Stimulated activated CD4-positive, alpha-beta T cell treated with anti-CD3 and anti-CD28 coated beads, Interleukin-15, amount 100 ng/mL, for 1 hour (primary cell): ENCODE results near the gene SAMD11.
"Not testable (repeated sequence)": the region's sequence is repeated elsewhere in the genome, so short reads cannot be mapped to it uniquely, and the experiment has no call there.

Experiments used
- DNase-seq, 2 donors: peaks; one replicate each; pipeline ENCODE4 v3.0.0-alpha.2; 2020; ENCODE audit warnings: low read depth in 1 of 2, low spot score in 1 of 2

SAMD11 gene, protein sequence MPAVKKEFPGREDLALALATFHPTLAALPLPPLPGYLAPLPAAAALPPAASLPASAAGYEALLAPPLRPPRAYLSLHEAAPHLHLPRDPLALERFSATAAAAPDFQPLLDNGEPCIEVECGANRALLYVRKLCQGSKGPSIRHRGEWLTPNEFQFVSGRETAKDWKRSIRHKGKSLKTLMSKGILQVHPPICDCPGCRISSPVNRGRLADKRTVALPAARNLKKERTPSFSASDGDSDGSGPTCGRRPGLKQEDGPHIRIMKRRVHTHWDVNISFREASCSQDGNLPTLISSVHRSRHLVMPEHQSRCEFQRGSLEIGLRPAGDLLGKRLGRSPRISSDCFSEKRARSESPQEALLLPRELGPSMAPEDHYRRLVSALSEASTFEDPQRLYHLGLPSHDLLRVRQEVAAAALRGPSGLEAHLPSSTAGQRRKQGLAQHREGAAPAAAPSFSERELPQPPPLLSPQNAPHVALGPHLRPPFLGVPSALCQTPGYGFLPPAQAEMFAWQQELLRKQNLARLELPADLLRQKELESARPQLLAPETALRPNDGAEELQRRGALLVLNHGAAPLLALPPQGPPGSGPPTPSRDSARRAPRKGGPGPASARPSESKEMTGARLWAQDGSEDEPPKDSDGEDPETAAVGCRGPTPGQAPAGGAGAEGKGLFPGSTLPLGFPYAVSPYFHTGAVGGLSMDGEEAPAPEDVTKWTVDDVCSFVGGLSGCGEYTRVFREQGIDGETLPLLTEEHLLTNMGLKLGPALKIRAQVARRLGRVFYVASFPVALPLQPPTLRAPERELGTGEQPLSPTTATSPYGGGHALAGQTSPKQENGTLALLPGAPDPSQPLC

DNA sequence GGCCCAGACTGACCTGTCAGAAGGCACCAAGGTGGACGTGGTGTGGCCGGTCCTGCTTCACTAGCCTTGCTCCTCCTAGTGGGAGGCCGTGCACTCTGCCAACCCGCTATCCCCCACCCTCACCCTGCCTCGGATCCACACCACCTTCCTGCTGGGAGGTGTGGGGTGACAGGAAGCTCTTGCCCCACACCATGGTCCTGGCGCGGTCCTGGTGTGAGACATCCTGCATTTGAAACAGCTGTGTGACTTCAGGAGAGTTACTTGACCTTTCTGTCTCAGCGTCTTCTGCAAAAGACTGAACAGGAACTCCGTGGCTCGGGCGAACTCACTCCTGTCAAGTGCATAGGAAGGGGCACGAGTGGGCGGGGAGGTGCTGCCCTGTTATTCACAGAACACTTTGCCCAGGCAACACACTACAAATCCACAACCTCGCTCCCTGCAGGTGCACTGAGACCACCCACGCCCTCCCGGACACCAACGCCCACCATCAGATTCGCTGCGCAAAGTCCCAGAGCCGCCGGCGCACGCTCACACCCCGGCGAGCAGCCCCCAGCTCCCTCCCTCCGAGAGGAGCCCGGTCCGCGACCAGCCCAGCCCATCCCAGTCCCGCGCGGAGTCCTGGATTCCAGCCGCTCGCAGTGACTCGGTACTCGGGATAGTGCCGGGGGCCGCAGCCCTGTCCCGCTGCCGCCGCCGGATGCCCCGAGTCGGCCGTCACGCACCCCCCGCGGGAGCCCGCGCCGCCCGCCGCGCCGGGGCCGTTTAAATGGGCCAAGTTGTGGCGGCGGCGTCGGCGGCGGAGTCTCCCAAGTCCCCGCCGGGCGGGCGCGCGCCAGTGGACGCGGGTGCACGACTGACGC lies at the start of gene SAMD11:
Gene SAMD11 (plus strand): TSS at position 793 of the 860 bp plus-strand sequence. CDS start 509 bp downstream, outside the sequence.
- DNase-seq: peak; percentile 44 to 58

DNA sequence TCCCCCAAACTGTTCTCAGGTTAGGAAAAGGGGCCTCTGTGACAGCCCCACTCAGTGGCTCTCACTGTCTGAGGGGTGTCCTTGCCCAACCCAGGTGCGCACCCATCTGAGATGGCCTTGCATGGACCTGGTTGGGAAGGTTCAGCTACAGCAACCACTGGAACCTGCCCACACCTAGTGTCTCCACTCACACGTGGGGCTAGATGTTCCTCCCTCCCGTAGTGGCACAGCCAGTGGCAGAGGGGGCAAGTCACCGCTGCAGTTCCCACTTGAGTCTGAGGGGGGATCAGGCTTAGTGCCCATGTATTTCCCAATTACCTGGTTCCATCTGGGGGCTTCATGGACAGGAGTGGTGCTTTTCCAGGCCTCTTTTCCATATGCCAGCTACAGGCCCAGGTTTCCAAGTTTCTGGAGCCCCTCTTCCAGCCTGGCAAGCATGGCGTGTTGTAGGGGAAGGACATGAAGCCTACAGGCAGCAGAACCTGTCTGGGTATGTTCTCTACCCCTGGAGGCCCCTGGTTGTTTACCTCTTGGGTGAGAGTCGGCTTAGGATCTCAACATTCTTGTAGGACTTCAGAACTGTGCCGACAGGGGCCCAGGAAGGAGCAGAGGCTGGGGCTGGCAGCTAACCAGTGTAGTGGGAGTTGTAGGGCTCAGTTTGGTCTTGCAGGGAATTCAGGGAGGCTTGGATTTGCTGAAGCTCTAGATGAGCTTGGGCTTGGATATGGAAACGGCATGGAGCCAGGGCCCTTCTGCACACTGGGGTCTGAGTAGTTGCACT lies 47.1 kb upstream of the SAMD11 start:
- not testable (repeated sequence) for DNase-seq

DNA sequence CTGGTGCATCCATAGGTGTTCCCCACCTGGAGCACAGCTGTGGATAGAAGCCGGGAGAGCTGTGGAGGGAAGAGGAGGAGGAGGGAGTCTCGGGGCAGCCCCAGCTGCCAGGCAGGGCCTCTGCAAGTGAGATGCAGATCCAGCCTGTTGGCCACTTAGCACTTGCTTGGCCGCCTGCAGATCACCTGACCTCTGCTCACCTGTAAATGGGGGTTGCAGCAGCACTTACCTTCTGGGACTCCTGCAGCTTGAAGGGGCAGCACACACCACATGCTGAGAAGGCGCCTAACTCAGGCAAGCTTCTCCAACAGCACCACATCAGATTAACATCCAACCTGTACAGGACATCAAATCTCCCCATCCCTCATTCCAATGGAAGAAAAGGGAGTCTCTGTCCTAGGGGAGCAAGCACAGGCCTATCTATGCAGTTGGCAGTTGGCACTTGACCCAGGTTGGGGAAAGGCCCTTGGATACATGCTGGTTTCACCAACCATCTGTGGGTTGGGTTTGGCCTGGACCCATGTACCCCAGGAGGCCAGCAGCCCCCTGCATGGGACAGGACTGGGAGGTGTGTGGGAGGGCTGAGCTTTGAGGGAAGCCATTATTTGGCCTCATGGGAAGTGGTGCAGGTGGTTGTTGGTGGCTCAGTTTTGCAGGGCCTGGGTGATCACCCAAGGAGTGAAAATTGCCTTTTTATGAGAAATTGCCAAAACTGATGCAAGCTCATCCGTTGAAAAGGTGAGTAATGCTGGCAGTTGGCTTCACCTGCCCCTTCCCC lies 46.3 kb upstream of the SAMD11 start:
- not testable (repeated sequence) for DNase-seq

DNA sequence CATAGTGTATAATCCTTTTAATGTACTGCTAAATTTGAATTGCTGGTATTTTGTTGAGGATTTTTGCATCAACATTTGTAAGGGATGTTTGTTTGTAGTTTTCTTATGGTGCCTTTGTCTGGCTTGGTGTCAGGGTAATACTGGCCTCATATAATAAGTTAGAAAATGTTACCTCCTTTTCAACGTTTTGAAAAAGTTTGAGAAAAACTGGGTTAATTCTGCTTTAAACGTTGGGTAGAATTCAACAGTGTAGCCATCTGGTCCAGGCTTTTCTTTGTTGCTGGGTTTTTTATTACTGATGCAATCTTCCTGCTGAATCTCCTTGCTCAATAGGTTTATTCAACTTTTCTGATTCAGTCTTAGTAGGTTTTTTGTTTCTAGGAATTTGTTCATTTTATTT lies 43.2 kb upstream of the SAMD11 start:
- DNase-seq: not testable (repeated sequence)

DNA sequence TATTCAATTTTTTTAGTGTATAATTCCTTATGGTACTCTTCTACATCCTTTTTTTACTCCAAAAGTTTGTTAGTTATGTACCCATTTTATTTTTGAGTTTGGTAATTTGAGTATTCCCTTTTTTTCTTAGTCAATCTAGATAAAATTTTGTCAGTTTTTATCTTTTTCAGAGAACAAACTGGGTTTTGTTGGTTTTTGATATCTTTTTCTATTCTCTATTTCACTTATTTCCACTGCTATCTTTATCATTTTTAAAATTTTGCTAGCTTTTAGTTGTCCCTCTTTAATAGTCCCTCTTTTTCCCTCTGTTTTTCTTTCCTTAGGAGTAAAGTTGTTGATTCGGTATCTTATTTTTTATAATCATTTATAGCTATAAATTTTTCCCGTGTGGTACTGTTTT lies 42.8 kb upstream of the SAMD11 start:
- DNase-seq: not testable (repeated sequence)

DNA sequence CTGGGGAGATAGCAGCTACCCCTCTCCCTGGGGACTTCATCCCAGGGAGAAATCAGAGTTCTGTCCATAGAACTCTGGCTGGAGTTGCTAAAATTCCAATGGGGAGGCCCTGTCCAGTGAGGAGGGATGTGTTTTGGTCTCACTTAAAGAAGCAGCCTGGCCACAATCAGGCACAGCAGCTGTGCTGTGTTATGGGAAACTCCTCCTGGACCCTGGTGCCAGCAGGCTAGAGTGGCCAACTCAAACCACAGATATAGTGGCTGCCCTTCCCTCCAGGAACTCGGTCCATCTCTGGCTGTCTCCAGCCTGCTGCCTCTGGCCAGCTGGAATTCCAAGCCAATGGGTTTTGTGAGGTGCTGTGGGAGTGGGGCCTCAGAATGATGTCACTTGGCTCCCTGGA lies 37.4 kb upstream of the SAMD11 start:
- no peak for DNase-seq

DNA sequence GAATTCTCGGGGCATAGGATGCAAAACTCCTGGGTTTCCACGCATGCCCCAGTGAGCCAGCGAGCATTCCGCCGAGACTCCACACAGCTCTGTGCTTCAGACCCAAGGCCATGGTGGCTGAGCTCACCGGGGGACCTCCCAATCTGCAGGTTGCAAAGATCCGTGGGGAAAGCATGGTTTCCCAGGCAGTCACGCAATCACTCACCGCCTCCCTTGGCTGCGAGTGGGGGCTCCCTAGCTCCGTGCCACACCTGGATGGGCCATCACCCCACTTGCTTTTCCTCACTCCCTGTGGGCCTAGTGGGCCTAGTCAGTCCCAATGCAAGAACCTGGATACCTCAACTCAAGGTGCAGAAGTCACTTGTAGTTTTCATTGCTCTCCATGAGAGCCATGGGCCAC lies 37.0 kb upstream of the SAMD11 start:
- no peak for DNase-seq

DNA sequence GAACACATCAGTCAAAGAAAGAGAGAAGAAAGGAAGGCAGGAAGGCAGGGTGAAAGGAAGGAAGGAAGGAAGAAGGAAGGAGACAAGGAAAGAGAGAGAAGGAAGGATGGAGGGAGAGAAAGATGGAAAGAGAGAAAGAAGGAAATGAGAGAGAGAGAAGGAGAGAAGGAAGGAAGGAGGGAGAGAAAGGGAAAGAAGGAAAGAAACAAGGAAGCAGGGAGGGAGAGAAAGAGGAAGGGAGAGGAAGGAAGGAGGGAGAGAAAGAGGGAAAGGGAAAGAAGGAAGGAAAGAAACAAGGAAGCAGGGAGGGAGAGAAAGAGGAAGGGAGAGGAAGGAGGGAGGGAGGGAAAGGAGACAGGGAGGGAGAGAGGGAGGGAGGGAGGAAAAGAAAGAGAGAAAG lies 35.4 kb upstream of the SAMD11 start:
- DNase-seq: no peak

DNA sequence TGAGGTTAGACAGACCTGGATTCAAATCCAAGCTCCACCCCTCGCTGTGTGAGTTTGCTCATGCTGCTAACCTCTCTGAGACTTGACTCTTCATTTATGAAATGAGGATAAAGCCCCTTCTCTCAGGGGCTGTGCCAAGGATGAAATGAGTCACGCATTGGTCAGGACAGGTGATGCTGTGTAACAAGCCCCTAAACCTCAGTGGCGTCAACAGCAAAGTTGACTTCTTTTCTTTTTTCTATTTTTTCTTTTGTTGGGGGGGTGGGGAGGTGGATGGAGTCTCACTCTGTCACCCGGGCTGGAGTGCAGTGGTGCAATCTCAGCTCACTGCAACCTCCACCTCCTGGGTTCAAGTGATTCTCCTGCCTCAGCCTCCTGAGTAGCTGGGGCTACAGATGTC lies 33.9 kb upstream of the SAMD11 start:
- DNase-seq: not testable (repeated sequence)

DNA sequence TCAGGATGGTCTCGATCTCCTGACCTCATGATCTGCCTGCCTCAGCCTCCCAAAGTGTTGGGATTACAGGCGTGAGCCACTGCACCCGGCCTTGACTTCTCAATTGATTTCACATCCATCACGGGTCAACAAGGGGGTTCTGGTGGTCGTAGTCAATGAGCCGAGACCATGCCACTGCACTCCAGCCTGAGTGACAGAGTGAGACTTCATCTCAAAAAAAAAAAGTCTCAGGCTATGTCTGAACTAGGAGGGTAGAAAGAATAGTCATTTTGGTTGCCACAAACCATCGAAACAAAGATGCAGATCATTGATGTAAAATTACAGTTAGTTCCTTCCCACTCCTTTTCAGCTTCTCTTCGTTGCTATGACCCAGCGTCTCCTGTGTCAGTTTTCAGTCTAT lies 33.5 kb upstream of the SAMD11 start:
- DNase-seq: not testable (repeated sequence)

DNA sequence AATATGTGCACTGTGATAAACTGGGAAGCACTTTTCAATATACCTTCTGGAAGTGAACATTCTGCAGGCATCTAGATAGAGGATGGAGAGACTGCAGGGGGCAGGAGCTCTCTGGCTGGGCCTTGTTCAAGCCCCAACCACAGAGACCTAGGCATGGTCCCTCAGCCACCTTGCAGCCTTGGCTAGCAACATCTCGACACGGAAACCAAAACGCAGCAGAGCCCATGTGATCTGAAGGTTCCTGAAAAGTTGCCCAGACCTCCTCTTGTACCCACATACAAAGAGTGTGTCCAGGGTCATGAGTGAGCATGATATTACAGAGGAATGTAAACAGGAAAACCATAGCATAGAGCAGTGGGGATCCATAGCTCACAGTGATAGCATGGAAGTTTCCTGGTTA lies 33.1 kb upstream of the SAMD11 start:
- no peak for DNase-seq

DNA sequence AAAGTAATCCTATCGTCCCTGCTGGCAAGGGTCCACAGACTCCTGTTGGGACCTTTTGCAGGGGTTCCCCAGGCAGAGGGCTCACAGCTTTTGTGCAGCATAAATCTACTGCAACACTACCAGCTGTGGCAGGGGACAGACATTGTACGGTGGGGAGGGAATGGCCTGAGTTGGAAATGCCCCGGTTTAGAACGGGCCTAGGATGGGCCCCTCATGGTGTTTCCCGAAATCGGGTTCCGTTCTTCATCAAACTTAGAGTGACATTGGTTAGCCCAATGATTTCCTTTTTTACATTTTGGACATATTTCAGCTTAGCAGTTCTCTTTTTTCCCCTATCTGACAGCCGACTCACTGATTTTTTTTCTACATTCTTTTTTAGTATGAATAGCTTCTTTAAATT lies 26.5 kb upstream of the SAMD11 start:
- DNase-seq: no peak

DNA sequence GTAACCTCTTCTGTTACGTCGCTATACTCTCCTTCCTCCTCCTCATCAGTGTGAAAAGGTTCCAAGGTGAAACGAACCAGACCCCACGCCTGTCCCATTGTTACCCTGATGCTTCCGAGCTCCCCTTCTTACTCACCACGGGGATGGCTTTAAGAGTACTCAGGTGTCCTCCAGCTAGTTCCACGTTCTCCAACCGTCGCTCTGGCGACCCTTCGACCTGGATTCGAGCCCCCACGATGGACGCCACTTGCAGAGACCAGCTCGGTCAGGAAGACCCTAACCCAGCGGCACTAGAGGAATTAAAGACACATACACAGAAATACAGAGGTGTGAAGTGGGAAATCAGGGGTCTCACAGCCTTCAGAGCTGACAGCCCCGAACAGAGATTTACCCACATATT lies 25.8 kb upstream of the SAMD11 start:
- not testable (repeated sequence) for DNase-seq

DNA sequence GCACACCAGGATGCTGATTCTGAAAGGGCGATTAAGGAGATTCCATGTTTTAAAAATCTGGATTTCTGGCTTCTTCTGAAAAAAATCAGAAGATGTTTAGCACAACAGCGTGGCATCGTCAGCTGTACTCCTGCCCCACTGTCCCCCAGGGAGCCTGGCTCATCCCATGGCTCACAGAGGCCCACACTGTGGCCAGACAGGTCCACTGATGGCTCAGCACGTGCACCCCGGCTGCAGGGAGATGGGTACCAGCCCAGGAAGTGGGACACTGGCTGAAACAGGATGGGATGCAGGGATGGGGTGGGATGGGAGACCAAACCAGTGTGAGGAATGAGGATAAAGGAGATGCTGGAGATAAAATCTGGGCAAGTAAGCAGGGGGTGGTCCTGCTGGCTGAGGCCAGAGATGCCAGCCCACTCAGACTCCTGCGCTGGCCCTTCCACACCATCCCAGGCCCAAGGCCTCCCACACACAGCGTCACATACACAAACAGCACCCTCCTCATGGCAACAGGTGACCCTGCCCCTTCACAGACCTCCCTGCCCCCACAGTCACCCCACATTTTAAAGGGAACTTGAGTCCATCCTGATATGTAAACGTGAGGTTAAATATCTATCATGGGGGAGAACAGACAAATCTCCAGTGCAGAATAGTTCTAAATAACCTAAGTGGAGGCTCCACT lies 23.9 kb upstream of the SAMD11 start:
- DNase-seq: no peak

DNA sequence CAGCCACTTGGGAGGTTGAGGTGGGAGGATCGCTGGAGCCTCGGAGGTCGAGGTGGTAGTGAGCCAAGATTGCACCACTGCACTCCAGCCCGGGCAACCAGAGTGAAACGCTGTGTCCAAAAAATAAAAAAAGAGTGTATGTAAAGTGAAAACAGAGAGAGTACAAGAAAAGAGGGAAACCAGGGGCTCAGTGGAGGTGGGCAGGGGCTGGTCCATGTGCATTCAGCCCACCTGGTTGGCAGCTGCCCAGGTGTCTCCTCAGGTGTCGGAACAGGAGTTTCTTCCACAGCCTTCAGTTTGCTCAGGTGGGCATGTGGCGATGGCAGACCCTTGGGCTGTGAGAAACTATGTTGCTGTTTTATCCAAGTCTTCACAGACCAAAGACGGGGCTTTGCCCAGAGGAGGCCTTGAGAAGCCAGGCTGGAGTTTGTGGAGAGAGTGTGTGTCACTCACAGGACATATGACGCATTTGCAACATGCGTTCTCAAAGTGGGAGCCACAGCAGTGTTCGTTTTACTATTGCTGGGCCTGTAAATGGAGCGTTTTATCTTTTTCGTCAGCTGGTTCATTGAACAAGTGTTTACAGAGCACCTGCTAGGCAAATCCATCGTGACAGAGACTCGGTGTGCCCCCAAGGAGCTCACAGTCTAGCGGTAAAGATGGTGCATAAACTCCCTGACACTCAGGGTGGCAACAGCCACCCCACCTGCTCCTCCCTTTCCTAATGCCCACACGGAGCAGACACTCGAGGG lies 22.4 kb upstream of the SAMD11 start:
- DNase-seq: no peak

DNA sequence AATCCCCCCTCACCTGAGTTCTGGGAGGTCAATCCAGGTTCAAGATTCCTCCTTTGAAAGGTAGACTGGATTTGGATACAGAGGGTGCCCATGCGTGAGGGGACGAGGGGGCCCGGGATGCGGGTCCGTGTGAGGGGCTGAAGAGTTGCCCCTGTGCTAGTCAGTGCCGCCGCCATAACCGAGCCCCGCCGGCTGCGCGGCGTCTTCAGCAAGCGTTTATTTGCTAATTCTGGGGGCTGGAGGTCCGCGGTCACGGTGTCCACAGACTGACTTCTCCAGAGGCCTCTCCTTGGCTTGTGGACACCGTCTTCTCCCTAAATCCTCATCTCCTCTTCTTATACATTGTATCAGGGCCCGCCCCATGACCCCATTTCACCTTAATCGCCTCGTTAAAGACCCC lies 20.9 kb upstream of the SAMD11 start:
- no peak for DNase-seq

DNA sequence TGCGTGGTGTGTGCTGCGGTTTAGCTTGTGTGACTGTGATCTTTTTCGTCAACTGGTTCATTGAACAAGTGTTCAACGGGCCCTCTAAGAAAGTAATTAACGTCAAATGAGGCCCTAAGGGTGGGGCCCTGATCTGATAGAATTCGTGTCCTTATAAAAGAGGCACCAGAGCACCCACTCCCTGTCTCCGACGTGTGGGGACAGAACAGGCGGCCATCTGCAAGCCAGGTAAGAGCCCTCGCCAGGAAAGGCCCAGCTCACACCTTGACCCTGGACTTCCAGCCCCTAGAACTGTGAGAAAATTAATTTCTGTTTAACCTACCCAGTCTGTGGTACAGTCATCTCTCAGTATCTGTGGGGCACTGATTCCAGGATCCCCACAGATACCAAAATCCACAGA lies 20.4 kb upstream of the SAMD11 start:
- DNase-seq: no peak

DNA sequence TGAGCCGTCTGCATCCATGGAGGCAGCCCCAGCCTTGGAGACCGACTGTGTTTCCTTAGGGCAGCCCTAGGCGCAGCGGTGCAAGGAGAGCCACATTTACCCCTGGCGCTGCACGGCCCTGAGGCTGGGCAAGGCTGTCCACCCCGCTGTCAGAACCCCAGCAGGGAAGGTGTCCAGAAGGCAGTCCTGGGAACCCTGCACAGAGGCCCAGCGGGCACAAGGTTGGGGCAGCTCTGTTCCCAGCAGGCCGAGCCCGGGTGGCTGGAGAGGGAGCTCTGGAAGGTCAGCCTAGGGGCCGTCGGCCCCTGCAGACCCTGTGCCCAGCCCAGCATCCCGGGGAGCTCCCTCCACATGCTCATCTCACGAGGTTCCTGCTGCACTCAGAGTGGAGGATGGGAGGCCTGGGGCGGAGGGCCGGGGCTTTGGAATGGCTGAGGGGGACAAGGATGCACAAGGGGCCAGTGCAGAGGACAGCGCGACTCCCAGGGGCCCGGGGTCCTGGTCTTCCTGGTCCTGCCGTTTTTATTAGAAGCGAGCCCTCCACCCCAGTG lies 19.9 kb upstream of the SAMD11 start:
- DNase-seq: no peak
